Measurements from ENCODE around the gene RYR1. TPM values are rescaled to one million over a fixed set of nuclear protein-coding genes. Genes with fewer than 3 reads are reported as not detected.

The RYR1 gene
- total RNA-seq, 1 experiment from 2014 or later, result not detected

DNA sequence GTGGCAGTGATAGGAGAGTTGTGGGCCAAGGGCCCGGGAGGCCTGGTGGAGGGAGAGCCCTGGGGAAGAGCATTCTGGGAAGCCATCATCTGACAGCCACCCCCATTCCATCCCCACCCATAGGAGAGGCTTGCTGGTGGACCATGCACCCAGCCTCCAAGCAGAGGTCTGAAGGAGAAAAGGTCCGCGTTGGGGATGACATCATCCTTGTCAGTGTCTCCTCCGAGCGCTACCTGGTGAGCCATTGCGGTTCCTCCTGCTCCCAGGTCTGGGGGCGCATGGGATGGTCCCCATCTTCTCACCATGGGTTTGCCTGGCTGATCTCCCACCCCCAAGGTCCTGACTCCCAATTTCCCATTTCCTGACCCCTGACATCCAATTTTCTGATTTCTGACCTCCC, 10.5 kb downstream of the RYR1 start:
- DNase-seq (ENCODE audit: low read depth in 1 of 2, low spot score in 2 of 2), result no peak
- H3K27ac ChIP-seq, result no peak overlapping the region
- H3K9me3 ChIP-seq (replicated peaks), result no peaks in the 10 kb centered on the region
- no peak overlapping the region for H3K4me3 ChIP-seq
- no peaks in the 10 kb centered on the region for H3K36me3 ChIP-seq
- peaks cover 7% of the 10 kb centered on the region; the same call in 1 of the 2 replicates for H3K27me3 ChIP-seq (replicated peaks)
- no peaks in the 10 kb centered on the region for H3K4me1 ChIP-seq (replicated peaks)

DNA sequence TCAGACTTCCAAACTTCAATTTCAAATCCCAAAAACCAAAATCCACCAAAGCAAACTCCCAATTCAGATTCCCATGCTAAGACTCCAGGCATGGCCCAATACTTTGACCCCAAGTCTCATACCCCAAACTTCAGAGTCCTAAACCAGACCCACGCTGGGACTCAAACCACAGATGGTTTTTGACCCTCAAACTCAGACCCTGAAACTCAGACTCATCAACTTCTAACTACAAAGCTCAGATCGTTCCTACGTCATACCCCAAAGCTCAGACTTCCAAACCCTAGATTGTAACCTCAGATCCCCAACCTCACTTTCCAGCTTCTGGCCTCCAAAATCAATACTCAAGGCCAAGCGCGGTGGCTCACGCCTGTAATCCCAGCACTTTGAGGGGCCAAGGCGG, 11.9 kb downstream of the RYR1 start:
- Histone ChIP-seq H3K9me3 (replicated peaks) (no peaks in the 10 kb centered on the region), H3K4me3 (no peak overlapping the region), H3K27me3 (replicated peaks) (peaks cover 7% of the 10 kb centered on the region; the same call in 1 of the 2 replicates), H3K4me1 (replicated peaks) (no peaks in the 10 kb centered on the region), H3K27ac (no peak overlapping the region), H3K36me3 (no peaks in the 10 kb centered on the region)
- no peak for DNase-seq (ENCODE audit: low read depth in 1 of 2, low spot score in 2 of 2)

DNA sequence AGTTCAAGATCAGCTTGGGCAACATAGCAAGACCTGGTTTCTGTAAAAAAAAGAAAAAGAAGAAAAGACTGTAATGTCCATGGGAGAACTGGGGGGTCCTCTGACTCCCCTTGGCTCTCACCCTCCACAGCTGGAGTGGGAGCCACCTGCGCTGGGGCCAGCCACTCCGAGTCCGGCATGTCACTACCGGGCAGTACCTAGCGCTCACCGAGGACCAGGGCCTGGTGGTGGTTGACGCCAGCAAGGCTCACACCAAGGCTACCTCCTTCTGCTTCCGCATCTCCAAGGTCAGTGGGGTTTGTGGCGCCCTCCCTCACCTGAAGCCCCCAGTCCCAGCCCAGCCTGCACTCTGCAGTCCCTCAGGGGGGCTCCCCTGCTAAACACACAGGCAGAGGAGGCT, 14.7 kb downstream of the RYR1 start:
- H3K36me3 ChIP-seq, result no peaks in the 10 kb centered on the region
- no peak overlapping the region for H3K27ac ChIP-seq
- H3K4me3 ChIP-seq, result no peak overlapping the region
- no peaks in the 10 kb centered on the region for H3K4me1 ChIP-seq (replicated peaks)
- no peak for DNase-seq (ENCODE audit: low read depth in 1 of 2, low spot score in 2 of 2)
- H3K27me3 ChIP-seq (replicated peaks), result peaks cover 6% of the 10 kb centered on the region; the same call in 1 of the 2 replicates
- H3K9me3 ChIP-seq (replicated peaks), result no peaks in the 10 kb centered on the region

DNA sequence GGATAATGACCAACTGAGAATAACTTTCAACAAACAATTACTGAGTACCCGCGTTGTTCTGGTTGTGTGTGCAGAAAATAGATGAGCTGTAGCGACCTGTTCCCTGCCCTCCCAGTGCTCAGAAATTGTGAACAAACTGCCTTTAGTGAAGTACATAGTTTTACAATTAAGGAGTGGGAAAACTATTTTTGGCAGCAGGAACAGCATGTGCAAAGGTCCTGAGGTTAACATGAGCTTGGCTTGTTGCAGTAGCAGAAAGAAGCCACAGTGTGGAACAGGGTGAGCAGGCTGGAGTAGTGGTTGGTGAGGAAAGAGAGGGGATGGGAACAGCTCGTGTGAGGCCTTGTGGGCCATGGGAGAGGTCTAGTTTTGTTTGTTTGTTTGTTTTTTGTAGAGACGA, 16.0 kb downstream of the RYR1 start:
- Histone ChIP-seq H3K36me3 (no peaks in the 10 kb centered on the region), H3K27ac (no peak overlapping the region), H3K4me1 (replicated peaks) (no peaks in the 10 kb centered on the region), H3K4me3 (no peak overlapping the region), H3K9me3 (replicated peaks) (no peaks in the 10 kb centered on the region), H3K27me3 (replicated peaks) (no peaks in the 10 kb centered on the region)
- DNase-seq (ENCODE audit: low read depth in 1 of 2, low spot score in 2 of 2), result no peak

DNA sequence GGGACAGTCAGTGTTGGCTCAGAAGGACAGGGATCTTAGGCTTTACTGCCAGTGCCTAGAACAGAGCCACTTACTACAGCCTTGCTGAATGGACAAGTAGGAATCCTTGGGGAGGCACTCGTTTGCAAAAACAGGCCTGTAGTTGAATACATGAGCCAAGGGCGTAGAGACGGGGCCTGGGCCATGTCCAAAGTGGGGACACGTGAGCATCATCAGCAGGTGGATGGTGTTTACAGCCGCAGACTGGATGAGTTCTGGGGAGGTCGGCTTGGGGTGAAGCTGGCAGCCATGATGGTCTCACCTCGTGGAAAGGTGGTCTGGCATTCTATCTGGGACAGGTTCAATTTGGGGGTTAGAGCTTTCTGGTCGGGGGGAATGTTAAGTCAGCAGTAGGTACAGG, 17.5 kb downstream of the RYR1 start:
- no peak for DNase-seq (ENCODE audit: low read depth in 1 of 2, low spot score in 2 of 2)
- H3K4me1 ChIP-seq (replicated peaks), result no peaks in the 10 kb centered on the region
- no peaks in the 10 kb centered on the region for H3K9me3 ChIP-seq (replicated peaks)
- no peak overlapping the region for H3K27ac ChIP-seq
- no peaks in the 10 kb centered on the region for H3K27me3 ChIP-seq (replicated peaks)
- H3K36me3 ChIP-seq, result no peaks in the 10 kb centered on the region
- H3K4me3 ChIP-seq, result no peak overlapping the region

- Histone ChIP-seq H3K36me3 (no peaks in the 10 kb centered on the region), H3K27ac (no peak overlapping the region), H3K9me3 (replicated peaks) (no peaks in the 10 kb centered on the region), H3K27me3 (replicated peaks) (no peaks in the 10 kb centered on the region), H3K4me1 (replicated peaks) (no peaks in the 10 kb centered on the region), H3K4me3 (no peak overlapping the region)
- no peak for DNase-seq (ENCODE audit: low read depth in 1 of 2, low spot score in 2 of 2)
Observed at GRCh38 chr19:38451629-38452028, 18.1 kb downstream of the RYR1 start.

GRCh38 chr19:38452430-38453366, 19.2 kb downstream of the RYR1 start:
- Histone ChIP-seq H3K27me3 (replicated peaks) (no peaks in the 10 kb centered on the region), H3K4me1 (replicated peaks) (no peaks in the 10 kb centered on the region), H3K27ac (no peak overlapping the region), H3K4me3 (no peak overlapping the region), H3K36me3 (no peaks in the 10 kb centered on the region), H3K9me3 (replicated peaks) (no peaks in the 10 kb centered on the region)
- DNase-seq (ENCODE audit: low read depth in 1 of 2, low spot score in 2 of 2), result no peak

- H3K36me3 ChIP-seq, result no peaks in the 10 kb centered on the region
- no peak overlapping the region for H3K4me3 ChIP-seq
- H3K27me3 ChIP-seq (replicated peaks), result no peaks in the 10 kb centered on the region
- H3K4me1 ChIP-seq (replicated peaks), result no peaks in the 10 kb centered on the region
- no peak for DNase-seq (ENCODE audit: low read depth in 1 of 2, low spot score in 2 of 2)
- H3K27ac ChIP-seq, result no peak overlapping the region
- no peaks in the 10 kb centered on the region for H3K9me3 ChIP-seq (replicated peaks)
Observed at GRCh38 chr19:38453596-38453995, 20.1 kb downstream of the RYR1 start.

- H3K27ac ChIP-seq, result no peak overlapping the region
- no peak overlapping the region for H3K4me3 ChIP-seq
- no peaks in the 10 kb centered on the region for H3K27me3 ChIP-seq (replicated peaks)
- no peaks in the 10 kb centered on the region for H3K9me3 ChIP-seq (replicated peaks)
- DNase-seq (ENCODE audit: low read depth in 1 of 2, low spot score in 2 of 2), result peak in 1 of 2 experiments; percentile 12
- no peaks in the 10 kb centered on the region for H3K4me1 ChIP-seq (replicated peaks)
- H3K36me3 ChIP-seq, result no peaks in the 10 kb centered on the region
Observed at GRCh38 chr19:38455031-38455430, 21.5 kb downstream of the RYR1 start.

GRCh38 chr19:38457202-38457601, 23.7 kb downstream of the RYR1 start:
- DNase-seq (ENCODE audit: low read depth in 1 of 2, low spot score in 2 of 2), result no peak
- Histone ChIP-seq H3K9me3 (replicated peaks) (no peaks in the 10 kb centered on the region), H3K27me3 (replicated peaks) (no peaks in the 10 kb centered on the region), H3K36me3 (no peaks in the 10 kb centered on the region), H3K27ac (no peak overlapping the region), H3K4me3 (no peak overlapping the region), H3K4me1 (replicated peaks) (no peaks in the 10 kb centered on the region)

GRCh38 chr19:38457690-38458405, 24.4 kb downstream of the RYR1 start:
- H3K4me1 ChIP-seq (replicated peaks), result no peaks in the 10 kb centered on the region
- no peak for DNase-seq (ENCODE audit: low read depth in 1 of 2, low spot score in 2 of 2)
- H3K36me3 ChIP-seq, result no peaks in the 10 kb centered on the region
- H3K27me3 ChIP-seq (replicated peaks), result no peaks in the 10 kb centered on the region
- H3K4me3 ChIP-seq, result no peak overlapping the region
- no peaks in the 10 kb centered on the region for H3K9me3 ChIP-seq (replicated peaks)
- H3K27ac ChIP-seq, result no peak overlapping the region

DNA sequence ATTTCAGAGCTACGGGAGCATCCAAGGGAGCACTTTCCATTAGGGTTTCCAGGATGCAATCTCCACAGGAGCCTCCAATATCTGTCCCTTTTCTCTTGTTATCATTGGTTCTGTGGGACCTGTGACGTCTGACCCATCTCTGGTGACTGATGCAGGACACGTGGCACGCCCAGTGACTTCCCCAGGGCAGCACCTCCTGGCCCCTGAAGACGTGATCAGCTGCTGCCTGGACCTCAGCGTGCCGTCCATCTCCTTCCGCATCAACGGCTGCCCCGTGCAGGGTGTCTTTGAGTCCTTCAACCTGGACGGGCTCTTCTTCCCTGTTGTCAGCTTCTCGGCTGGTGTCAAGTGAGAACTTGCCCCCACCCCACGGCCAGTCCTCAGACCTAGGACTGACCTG, 25.5 kb downstream of the RYR1 start:
- Histone ChIP-seq H3K4me3 (no peak overlapping the region), H3K27me3 (replicated peaks) (no peaks in the 10 kb centered on the region), H3K4me1 (replicated peaks) (no peaks in the 10 kb centered on the region), H3K9me3 (replicated peaks) (no peaks in the 10 kb centered on the region), H3K36me3 (no peaks in the 10 kb centered on the region), H3K27ac (no peak overlapping the region)
- DNase-seq (ENCODE audit: low read depth in 1 of 2, low spot score in 2 of 2), result no peak

DNA sequence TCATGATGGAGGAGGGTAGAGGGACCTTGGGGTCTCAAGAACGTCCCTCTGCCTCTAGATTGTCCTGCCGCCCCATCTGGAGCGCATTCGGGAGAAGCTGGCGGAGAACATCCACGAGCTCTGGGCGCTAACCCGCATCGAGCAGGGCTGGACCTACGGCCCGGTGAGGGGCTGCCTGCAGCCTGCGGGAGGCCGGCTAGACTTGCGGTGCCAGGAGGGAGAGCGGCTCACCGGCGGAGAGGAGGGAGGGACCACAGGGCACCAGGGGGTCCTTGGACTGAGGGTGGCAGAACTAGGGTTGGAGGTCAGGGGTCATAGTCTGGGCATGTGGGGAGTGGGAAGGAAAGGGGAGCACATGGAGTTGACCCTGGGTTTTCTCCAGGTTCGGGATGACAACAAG, 29.9 kb downstream of the RYR1 start:
- DNase-seq (ENCODE audit: low read depth in 1 of 2, low spot score in 2 of 2), result no peak
- H3K36me3 ChIP-seq, result no peaks in the 10 kb centered on the region
- no peak overlapping the region for H3K4me3 ChIP-seq
- H3K27me3 ChIP-seq (replicated peaks), result no peaks in the 10 kb centered on the region
- H3K4me1 ChIP-seq (replicated peaks), result no peaks in the 10 kb centered on the region
- no peaks in the 10 kb centered on the region; the same call in 1 of the 2 replicates for H3K9me3 ChIP-seq (replicated peaks)
- H3K27ac ChIP-seq, result no peak overlapping the region

DNA sequence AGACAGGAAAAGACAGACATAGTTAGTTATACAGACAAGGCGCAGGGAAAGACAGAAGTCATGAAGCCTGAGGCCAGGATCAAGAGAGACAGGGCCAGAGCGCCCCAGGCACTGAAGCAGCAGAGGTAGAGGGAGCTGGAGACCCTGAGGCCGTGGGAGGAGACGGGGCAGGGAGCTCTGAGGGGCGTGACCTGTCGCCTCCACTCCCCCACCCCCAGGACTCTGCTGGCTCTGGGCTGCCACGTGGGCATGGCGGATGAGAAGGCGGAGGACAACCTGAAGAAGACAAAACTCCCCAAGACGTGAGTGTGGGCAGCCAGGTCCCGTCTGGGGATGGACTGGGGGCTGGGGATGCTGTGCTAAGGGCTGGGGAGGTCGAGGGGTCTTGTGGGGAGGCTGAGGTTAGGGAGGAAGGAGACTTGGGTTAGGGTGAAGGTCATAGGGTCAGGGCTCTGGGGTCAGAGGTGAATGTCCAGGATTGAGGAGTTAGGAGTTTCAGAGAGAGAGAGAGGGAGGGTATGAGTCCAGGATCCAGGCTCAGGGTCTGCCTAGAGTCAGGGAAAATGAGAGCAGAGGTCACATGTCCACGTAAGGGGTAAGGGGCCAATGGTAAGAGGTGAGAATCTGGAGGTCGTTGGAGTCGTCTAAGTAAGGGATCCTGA, 31.1 kb downstream of the RYR1 start:
- no peak for DNase-seq (ENCODE audit: low read depth in 1 of 2, low spot score in 2 of 2)
- no peak overlapping the region for H3K27ac ChIP-seq

More for the DNA sequence above, 31.1 kb downstream of the RYR1 start:
- no peaks in the 10 kb centered on the region for H3K36me3 ChIP-seq
- H3K4me1 ChIP-seq (replicated peaks), result no peaks in the 10 kb centered on the region
- no peaks in the 10 kb centered on the region for H3K27me3 ChIP-seq (replicated peaks)
- H3K4me3 ChIP-seq, result no peak overlapping the region
- no peaks in the 10 kb centered on the region; the same call in 1 of the 2 replicates for H3K9me3 ChIP-seq (replicated peaks)
